HG03135 (cell line): ENCODE measurements around the gene INO80E.
A peak's percentile ranks its signal among the peaks of the same experiment; 100 is the strongest.
"Not testable (repeated sequence)": the region's sequence is repeated elsewhere in the genome, so short reads cannot be mapped to it uniquely, and the experiment has no call there.

Experiments
- ATAC-seq: cut with Tn5 transposase; IDR thresholded peaks from one replicate; pipeline ENCODE4 v1.9.1; 2021; ENCODE audit warnings: mild to moderate bottlenecking, moderate library complexity; ENCODE audit not compliant: unreplicated experiment

INO80E gene

DNA sequence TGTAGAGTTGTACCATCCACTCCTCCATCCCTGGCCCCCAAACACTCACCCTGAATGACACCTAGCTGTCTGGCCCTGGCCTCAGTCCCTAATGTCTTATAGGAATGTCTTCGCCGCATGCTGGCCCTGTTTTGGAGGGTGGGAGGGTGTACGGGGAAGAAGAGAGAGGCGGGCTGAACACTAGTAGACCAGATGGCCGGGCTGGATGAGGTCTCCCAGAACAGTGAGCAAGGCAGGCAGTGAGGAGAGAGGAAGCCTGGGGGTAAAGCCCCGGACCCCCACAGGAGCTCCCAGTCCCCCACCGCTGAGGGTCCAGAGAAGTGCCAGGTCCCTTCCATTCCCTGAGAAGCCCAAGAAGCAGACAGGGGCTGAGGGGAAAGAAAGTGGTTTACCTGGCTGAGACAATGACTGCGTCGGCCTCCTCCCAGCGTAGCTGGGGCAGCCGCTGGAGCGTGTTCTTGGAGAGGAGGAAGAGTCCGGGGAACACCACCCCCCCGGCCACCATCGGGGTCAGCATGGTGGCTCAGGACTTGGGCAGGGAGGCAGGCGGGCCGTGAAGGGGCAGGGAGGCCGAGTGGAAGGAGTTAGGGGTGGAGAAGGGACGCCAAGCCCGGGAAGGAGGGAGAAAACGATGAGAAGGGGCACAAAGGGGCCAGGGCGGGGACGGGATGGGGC lies 34.1 kb downstream of the INO80E start:
- no peak for ATAC-seq

DNA sequence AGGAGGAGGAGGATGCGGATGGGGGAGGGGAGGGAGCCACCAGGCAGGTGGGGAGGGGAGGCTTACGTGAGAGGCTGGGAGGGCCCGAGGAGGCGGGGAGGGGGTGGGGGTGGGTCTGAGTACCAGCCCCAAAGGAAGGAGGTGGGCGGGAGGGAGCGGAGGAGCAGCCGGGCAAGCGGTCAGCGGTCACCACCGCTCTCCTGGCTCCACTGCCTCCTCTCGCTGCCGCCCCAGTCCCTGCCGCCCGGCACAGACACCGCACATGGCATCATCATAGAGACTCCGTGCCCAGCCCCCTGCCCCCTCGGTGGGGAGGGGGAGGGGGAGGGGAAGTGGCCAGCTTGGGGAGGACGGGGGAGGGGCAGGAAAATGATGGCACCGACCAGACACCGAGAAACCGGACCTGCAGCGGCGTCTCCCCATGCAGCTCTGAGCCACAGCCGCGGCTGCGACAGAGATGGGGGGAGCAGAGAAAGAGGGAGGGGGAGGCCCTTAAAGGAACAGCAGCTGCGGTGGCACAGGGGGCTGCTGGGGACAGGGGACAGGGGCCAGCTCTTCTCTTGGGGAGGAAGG lies 34.9 kb downstream of the INO80E start, which contains the start of gene TLCD3B:
Gene TLCD3B (minus strand): TSS at position 431 of the 573 bp plus-strand sequence. CDS start 744 bp downstream, outside the sequence.
- no peak for ATAC-seq

DNA sequence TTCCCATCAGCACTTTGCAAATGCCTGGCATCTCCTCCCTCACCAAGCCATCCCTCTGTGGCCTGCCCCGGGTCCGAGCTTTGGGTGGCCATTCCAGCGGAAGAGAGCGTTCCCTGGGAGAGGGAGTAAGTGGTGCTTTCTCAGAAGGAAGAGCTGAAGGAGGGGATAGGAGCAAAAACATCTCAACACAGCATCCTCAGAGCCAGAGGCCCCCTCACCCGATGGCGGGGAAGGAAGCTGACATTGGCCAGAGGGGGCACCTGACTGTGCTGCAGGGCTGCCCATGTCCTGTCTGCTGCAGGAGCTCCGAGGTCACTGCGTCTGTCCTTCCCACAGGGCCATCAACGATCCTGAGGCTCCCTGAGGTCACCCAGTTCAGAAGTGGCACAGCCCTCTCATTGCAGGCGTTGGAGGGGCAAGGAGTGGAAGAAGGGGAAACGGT lies 35.5 kb downstream of the INO80E start:
- ATAC-seq, result no peak

DNA sequence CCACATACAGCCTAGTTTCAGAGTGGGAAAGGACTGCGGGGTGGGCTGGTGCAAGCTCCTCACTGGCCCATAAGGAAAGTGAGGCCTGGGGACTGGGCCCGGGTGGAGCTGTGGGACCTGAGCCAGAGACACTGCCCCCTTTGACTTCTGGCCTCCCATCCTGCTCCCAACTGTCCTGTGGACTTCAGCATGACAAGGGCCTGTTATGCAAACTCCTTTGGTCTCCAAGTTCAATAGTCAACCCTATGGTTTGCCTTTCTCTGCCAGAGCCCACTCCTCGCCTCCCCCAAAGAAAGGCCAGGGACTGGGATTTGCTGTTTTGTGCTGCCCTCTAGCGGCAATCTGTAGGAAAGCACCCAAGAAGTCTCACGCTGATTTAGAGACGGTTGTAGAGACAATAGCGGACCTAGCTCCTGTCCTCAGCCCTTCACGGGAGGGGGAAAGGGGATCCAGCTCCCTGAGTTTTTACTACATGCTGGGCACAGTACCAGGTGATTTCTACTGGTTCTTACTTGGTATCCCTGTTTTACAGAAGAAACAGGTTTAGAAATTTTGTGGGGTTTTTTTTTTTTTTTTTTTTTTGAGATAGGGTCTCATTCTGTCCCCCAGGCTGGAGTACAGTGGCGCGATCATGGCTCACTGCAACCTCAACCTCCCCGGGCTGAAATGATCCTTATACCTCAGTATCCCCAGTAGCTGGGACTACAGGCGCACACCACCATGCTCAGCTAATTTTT lies 36.2 kb downstream of the INO80E start:
- ATAC-seq, result no peak

DNA sequence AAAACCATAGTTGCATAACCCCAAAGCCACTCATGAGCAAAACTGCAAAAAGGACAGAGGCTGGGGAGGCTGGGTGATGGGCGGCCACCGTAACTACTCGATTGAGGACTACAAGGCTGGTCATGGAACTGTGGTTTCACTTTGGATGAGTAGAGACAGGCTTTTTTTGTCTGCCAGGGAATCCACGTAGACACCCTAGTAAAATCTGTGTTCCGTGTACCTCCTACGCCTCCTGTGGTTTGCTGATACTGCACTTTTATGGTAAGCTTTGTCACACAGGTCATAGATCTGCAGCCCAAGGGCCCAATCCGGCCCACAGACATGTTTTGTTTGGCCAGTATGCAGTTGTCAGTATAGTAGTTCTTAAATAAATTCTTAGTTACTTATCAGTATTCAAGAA lies 37.2 kb downstream of the INO80E start:
- no peak for ATAC-seq

DNA sequence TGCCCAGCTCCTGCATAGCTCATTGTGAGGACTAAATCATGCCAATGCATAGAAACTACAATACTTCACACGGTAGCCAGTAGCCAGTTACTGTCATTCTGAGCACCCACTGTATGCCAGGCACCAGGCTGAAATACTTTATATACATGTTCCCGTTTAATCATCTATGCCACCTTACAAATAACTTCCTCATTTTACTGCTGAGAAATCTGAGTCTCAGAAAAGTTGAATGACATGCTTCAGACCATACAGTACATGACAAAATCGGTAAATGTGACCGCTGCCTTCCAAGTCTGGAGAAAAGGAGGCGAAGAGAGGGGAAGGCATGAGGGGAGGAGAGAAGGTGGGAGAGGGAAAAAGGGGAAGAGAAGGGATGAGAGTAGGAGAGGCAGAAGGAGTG lies 44.2 kb downstream of the INO80E start:
- no peak for ATAC-seq

DNA sequence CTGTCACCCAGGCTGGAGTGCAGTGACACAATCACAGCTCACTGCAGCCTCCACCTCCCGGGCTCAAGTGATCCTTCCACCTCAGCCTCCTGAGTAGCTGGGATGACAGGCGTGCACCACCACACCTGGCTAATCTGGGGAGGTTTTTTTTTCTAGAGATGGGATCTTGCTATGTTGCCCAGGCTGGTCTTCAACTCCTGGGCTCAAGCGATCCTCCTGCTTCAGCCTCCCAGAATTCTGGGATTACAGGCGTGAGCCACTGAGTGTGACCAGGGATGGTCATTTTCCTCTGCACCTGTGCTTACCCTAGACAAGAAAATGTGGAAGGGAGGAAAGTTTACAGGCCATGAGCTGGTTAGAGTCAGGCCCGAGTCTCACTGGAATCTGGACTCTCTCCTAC lies 44.6 kb downstream of the INO80E start:
- ATAC-seq, result not testable (repeated sequence)

DNA sequence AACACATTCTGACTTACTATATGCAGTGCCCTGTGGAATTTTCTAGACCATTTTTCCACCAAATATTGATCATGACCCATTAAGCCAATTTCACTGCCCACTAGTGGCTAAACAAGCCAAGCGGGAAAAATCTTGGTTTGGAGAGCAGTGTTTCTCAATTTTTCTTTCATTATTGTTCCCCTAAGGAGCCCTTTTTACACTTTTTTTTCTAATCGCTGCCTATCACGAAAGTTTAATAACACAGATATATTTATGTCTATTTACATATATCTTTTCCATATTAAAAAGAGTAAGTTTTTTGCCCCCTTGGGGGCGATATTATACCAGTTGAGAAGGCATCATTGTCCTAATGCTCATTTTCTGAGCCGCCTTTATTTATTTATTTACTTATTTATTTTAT lies 45.8 kb downstream of the INO80E start:
- no peak for ATAC-seq

DNA sequence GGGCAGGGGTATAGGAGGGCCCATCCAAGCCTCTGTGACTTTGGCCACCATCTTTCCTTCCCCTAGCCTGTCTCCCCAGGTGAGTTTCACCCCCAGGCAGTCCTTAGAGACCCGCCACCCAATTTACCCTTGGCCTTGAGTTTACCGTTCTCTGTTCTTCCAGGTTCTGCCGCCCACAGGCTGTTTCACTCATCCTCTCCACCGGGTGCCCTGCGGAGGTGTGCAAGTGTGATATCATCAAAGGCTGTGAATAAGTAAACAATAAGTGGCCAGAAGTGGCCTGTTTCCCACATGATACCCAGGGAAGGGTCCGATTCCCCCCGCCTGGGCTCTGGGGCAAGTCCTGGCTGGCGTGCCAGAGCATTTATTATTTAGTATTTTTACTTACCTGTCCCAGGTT lies 50.1 kb downstream of the INO80E start:
- ATAC-seq, result no peak

DNA sequence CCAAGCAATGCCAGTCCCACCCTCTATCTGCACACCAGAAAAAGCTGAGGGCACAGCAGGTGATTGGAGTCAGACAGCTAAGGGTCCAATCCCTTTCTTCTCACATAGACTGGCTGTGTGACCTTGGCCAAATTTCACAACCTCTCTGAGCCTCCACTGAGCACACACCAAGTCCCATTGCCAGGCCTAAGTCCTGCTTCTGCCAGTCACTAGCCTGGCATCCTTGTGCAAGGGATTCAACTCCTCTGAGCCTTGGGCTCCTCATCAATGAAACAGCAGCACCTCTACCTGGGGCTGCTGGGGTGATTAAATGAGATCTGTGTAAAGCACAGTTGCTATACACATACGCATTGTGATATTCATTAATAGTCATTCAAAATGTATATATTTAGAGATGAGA lies 50.5 kb downstream of the INO80E start:
- ATAC-seq, result no peak

DNA sequence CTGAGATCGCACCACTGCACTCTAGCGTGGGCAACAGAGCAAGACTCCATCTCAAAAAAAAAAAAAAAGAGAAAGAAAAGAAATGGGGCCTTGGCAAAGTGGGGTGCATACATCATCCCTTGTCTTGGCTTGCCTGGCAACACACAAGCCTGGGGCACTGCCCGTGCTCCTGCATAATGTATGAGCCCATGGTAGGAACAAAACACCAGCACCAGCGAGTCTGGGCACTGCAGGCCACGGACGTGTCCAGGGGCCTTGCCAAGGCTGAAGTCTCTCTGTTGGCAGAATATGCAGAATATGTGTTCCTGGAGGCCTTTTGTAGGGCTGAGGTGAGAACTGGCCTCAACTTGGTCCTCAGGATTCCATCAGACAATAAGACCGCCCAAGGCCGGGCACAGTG lies 53.8 kb downstream of the INO80E start:
- no peak for ATAC-seq

DNA sequence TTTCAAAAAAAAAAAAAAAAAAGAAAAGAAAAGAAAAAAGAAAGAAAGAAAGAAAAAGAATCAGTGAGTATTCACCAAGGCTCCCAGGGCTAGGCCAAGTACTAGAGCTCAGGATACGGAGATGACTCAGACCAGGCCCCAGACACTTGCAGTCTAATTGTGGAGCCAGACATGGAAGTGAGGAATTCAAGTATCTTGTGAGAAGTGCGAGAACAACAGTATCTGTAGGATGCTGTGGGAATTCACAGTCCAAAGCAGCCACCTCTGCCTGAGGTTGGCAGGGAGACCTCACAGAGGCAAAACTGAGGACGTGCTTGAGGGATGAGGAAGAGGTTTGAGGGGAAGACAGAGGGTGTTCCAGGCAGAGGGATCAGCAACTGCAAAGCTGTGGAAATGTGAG lies 55.5 kb downstream of the INO80E start:
- ATAC-seq, result no peak

DNA sequence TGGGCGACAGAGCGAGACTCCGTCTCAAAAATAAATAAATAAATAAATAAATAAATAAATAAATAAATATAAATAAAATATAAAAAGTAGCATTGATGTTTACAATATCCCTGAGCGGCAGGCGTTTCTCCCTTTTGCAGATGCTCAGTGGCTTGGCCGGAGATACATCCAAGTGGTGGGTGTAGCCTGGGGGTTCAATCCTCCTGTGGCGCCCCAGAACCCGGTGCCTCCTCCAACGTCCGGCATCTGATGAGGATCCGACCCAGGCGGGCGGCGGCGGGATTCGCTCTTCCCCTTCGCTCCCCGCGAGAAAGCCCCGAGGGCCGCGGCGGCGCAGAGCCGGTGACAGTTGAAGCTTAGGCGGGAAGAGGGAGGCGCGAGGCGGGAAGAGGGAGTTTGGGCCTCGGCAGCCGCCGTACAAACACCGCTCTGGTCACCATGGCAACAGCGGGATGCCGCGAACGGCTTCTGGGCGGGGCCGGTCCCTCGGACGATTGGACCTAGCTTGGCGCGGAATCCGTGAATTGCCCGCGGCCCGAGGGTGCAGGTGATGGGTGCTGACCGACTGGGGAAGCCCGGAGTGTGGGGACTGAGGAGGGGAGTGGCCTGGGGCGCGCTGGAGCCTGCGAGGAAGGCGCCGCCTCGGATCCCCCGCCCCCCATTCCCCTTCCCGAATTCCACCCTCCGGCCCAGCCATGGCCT lies 56.8 kb downstream of the INO80E start:
- ATAC-seq, result peak; percentile 78

DNA sequence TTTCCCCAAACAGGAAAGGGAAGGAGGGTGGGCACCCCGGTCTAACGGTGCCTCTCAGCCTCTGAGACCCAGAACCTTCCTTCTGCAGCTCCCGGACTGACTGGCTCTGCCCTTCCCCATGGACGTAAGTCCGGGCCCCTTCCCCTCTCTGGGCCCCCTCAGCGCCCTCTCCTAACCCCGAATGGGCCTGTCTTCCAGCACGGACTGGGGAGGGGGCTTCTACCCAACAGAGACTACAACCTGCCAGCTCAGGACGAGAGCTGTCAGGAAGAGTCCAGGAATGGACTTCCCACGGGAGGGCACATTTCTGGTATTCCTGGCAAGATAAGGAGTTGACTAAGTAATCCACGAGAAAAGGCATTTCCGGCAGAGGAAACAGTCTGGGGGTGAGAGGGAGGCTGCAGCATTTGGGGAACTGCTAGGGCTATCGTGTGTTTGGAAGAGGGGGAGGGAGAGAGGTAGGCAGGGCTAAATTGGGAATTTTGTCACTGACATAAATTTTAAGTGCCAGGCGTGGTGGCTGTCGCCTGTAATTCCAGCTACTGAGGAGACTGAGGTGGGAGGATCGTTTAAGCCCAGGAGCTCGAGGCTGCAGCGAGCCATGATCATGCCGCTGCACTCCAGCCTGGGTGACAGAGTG lies 57.5 kb downstream of the INO80E start:
- ATAC-seq, result no peak

DNA sequence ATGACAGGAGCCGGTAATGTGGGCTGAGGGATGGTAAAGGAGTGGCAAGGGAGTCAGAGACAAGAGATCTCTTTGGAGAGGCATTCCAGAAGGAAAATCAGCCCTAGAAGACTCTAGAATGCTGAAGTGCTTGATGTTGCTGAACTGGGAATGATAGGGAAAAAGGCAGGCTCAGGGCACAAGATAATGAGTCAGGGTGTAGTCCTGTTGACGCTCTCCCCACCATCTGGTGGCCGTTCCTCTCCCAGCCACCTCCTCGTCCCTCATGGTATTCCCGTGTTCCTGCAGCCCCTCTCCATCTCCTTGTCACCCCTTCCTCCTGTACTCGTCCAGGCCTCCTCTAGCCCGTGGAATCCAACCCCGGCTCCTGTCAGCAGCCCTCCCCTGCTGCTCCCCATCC lies 58.4 kb downstream of the INO80E start:
- no peak for ATAC-seq

DNA sequence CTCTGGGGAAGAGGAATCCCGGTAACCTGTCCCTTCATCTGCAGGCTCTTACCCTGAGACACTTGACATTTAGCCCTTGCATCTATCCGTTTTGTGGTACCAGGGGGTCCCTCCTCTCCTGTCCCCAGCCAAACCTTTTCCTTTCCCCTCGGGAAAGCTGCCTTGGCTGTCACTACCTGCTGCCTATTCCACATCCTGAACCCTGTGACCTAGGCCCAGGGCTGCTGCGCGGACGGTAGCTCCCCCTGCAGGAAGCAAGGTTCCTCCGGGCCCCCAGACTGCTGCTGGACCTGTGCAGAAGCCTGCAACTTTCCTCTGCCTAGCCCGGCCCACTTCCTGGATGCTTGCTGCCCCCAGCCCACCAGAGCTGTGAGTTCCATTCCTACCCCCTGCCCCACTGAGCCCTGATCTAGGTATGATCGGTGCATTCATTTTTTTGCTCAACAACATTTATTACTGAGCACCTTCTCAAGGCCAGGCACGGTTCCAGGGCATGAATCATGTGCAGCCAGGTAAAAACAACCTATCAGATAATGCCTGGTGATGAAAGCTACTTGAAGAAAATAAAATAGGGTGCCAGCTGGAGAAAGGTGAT lies 59.0 kb downstream of the INO80E start:
- no peak for ATAC-seq
